Stimulated activated CD4-positive, alpha-beta T cell treated with anti-CD3 and anti-CD28 coated beads, Interleukin-4, amount 100 ng/mL, for 48 hours (primary cell): ENCODE data around the gene NRP1.
"Not testable (repeated sequence)": the region's sequence is repeated elsewhere in the genome, so short reads cannot be mapped to it uniquely, and the experiment has no call there.

Experiments used
- DNase-seq, 2 donors: peaks; one replicate each; pipeline ENCODE4 v3.0.0-alpha.2; 2020; ENCODE audit warnings: low read depth in 2 of 2

The NRP1 gene

DNA sequence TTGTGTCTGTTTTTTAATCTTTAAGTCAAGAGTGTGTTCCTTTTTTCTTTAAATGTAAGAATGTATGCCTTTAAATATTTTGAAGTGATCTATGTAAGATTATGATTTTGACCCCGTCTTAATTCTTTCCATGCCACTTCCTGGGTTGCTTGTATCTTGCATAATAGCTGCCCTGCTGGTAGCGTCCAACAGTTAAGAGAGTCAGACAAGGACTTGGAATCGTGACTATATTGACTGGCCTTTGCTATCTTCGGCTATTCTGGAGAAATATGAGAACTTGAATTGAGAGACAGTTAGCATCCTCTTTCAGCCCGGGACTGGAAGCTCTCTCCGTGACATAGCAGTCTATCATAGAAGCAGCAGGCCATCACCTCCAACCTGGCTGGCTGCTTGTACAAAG is 13.0 kb downstream of the NRP1 start:
- no peak for DNase-seq

DNA sequence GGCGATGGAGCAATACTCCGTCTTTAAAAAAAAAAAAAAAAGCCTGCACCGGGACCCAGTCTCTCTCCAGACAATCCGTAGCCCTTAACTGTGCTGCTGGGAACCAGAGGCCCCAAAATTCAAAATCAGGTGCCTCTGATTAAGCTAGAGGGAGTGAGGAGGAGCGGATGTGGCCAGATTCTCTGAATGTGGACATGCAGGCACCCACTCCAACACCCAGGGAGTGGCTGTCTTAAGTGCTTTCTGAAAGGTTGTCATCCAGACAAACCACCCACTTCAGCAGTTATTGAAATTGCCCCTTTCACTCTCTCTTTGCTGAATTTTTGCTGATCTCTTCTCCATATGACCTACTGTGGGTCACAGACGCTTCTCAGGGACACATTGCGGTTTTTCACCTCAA is 14.2 kb downstream of the NRP1 start:
- DNase-seq: no peak

DNA sequence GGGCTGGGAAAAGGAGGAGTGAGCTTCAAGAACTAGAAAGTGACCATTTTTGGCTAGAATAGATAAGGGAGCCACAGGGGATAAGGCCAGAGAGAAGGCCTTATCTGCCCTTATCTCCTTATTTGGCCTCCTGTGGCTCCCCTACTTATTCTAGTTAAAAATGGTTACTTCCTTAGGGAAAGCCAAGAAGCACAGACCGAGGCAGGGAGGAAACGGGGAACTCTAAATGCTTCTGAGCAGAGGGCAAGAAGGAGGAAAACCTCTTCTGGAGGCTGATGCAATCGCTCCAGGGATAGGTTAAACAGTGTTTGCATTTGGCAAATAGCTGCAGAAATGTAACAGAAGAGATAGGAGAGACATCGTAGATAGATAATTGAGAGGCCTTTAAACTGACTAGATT is 18.6 kb downstream of the NRP1 start:
- no peak for DNase-seq

DNA sequence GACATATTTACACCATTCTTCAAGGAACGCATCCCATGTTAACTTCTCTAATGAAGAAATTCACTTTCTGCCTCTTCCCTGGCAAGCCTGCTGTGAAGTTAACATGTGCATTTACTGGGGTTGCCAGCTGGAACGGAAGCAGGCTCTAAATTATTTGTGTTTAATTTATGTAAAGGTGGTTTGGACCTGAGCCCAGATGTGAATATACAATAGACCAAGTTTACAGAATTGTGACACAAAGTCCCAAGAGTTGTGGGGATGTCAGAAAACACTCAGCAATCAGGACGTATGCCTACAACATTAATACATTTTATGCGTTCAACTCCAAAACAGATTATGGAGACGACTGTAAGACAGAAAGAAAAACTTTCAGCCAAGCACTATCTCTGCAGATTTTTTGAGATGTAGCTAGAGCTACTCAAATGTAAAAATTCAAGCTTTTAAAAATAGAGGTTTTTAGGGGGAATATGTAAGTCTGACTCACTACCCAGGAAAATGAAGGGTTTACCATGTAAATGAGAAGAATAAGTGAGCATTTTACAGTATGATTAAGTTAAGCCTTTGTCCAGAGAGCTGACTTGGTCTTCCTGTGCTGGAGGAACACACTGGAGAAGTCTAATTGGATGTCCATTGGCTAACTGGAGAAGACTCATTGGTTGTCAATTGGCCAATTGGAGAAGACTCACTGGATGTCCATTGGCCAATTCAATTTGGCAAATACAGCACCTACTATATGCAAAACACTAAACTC is 19.5 kb downstream of the NRP1 start:
- no peak for DNase-seq

DNA sequence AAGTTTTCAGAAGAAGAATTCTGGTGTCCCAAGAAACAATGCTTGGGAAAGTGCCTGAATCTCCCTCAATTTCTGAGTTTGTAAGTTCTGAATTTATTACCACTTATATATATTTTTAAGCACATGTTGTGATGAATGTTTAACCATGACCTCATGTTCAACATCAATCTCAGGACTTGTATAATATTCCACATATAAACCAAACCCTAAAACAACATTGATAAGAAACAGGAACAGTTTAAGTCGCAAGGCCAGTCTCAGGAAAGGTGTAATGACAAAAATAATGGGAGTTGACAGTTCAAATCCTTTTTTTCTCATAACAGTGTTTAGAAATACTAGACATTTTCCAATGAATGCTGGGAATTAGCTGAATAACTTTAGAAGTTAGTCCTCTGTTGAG is 22.8 kb downstream of the NRP1 start:
- no peak for DNase-seq

DNA sequence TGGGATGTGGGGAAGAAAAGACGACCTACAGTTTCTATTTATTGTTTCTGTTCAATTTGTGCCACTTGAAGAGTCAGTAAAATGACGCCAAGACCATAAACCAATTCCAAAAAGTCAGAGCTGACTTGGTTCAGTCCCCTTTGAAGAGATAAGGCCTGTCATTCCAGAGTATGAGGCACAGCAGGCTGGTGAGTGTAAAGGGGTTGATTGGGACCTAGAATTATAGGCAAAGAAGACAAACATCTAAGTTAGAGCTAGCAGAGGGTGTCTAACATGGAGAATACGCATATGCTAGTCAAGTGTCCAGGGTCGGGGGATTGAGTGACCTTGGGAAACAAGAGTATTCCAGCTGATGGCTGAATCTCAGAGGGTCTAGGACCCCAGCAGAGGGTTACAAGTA is 23.6 kb downstream of the NRP1 start:
- no peak for DNase-seq

DNA sequence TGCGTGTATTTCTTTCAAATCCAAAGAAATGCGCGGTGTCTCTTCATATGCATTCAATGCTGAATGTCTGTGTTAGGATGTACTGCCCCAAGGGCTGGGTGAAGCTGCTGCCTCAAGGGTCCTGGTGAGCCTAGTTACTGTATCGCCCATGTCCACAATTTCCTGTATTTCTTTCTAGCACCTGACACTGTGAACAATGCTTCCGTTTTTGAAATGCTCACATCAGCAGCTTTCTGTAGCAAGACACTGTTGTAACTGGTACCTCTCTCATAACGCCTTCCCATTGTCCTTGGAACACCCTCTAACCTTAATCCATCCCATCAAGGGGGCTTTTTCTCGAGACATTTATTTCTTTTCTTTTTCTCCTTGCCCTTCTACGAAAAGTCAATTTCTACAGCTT is 25.1 kb downstream of the NRP1 start:
- DNase-seq: no peak

DNA sequence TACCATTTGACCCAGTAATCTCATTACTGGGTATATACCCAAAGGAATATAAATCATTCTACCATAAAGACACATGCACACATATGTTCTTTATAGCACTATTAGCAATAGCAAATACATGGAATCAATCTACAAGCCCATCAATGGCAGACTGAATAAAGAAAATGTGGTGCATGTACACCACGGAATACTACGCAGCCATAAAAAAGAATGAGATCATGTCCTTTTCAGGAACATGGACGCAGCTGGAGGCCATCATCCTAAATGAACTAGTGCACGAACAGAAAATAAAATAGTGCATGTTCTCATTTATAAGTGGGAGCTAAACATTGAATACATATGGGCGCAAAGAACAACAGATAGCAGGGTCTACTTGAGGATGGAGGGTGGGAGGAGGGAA is 26.6 kb downstream of the NRP1 start:
- DNase-seq: no peak

DNA sequence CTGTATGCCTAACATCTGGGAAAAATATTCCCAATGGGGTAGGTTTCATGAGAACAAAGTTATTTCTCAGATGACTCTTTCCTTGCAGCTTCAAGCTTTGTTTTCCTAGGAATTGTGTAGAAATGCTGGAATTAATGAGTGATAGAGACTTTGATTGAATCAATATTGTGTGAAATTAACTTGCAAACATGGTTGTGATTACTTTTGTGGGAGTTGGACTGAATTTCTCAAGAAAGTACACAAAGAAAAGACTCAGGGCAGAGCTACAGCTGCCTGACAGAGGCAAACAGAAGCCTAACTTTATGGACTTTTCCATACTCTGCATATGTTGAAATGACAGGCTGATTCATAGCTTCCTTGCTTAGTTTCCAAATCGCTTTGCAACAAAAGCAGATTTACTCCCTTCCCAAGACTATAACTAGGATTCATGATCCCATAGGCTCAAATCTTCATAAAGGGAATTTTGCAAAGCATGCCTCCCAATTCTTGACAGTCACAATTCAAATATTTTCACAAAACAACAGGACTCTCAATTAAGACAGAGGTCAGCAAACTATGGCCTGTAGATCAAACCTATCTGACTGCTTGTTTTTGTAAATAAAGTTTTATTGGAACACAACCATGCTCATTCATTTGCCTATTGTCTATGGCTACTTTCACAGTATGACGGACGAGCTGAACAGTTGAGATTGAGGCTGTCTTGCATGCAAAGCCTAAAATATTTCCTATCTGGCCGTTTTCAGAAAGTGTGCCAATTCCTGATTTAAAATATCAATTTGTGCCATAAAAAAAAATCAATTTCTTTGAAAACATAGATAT is 27.6 kb downstream of the NRP1 start:
- DNase-seq: no peak

DNA sequence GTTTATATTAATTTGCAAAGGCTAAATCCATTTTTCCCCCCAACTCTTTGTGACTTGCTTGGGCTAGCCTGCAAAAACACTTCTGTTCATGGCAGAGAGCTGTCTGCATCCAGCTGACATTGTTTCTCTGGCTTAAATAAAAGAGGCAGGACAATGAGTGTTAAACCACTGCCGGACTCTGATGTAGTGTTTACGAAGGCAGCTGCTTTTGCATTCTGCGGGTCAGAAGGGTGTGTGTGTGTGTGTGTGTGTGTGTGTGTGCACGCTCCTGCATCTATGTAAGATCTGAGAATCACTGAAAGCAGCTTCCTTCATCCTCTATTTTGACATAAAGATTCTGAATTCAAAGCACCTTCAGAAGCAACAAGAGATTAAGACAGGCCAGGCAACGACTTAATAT is 28.3 kb downstream of the NRP1 start:
- DNase-seq: no peak

DNA sequence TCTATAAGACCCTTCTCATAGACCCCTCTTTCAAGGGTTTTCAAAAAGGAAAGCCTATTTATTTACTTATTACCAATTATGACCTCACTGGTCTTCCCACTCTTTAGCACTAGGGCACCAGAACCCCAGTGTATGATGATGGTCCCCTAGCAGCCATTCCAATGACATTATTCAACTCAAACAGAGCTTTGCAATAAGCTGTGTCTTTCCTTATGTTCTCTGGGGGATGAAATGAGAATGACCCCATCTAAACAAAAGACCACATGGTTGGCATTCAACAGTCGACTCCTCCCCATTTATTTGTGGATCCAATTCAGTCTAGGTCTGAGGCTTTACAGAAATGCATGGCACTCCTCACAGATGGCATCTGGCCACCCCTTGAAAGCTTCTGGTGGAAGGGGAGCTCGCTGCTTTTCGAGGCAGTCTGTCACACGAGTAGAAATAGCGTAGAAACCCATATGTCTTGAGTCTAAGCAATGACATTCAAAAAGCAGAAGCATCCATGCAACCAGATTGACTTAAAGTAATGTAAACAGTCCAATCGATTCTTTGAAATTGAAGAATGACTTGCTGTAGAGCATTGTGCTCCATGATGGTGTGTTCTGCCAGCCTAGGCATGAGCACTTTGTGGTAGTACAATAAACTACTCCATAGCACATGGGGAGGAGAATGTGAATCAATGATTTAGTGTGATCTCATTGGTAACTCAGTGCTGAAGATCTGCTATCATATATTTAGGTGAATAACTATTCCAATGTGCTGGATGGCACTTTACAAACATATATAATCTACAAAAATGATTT is 29.8 kb downstream of the NRP1 start:
- DNase-seq: no peak

DNA sequence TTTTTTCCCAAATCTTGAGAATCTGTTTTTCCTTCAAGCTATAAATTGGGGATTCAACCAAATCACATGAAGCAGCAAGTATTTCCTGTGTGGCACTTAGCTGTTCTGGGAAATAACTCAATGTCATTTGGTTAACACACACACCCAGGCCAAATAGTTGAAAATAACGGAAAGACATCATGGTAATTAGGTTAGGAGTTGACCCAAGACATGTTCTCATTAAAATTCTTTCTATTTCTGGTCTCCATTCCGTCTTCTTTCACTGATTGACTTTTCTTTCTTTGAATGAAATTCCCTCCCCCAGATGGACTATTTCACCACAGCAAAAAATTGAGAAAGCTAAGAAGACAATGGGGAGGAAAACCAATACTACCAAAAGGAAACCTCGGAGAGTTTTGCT is 30.5 kb downstream of the NRP1 start:
- DNase-seq: no peak

DNA sequence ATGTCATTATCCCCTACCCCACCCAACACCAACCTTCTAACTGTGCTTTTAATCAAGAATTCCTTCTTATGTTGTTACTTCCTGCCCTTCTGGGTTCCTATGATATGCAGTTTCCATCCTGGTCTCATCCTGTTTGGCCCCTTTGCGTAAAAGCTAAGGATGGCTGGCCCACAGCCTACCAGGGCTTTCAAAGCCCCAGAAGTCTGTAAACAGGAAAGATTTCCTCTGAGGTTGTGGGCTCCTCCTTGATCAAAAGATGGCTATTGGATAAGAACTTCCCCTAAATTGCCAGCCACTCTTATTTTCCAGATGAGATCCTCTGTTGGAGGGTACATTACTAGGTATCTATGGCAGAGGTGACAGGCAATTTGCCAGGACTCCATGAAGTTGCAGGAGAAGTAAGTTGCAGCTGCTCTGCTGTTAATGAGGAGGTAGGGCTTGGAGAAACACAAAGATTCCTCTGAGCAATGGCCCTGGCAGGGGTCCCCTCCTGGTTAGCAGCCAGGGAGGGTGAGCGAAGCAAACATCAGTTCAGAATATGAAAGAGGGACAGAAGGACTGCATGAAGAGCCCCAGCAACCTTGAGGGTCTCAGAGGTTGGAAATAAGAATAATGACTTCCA is 32.1 kb downstream of the NRP1 start:
- no peak for DNase-seq

DNA sequence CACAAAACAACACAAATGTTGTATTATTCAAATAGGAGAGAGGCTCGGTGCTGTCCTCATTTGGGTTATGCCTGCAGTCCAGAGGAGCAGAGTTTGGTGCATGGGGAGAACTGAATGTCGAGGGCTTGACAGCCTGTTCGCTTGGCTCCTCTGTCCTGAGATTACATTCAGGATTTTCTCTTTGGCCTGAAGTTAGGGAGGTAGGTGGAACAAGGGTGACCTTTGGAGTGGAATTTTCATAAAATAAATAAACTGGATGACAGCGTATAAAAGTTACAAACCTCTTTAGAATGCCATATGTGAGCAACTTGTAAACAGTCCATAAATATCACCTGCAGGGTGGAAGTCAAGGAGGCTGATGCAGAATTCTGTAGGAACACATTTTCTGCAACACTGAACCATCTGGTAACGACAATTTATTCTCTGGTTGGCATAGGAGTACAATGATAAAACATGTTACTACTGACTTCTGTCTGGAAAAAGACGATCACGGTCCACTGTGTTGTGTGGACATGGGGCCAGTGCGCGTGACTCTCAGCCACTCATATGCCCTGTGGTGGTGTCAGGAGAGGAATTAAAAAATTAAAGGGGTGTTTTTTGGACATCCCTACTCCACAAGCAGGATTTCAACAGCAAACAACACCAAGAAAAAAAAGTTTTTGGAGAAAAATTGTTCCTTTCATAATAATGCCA is 33.2 kb downstream of the NRP1 start:
- DNase-seq: no peak

DNA sequence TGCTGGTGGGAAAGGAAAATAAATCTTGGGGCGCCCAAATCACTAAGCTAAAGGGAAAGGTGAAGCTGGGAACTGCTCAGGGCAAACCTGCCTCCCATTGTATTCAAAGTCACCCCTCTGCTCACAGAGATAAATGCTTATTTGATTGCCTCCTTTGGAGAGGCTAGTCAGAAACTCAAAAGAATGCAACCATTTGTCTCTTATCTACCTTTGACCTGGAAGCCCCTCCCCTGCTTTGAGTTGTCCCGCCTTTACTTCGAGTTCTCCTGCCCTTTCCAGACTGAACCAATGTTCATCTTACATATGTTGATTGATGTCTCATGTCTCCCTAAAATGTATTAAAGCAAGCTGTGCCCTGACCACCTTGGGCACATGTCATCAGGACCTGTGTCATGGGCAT is 33.9 kb downstream of the NRP1 start:
- DNase-seq: not testable (repeated sequence)

DNA sequence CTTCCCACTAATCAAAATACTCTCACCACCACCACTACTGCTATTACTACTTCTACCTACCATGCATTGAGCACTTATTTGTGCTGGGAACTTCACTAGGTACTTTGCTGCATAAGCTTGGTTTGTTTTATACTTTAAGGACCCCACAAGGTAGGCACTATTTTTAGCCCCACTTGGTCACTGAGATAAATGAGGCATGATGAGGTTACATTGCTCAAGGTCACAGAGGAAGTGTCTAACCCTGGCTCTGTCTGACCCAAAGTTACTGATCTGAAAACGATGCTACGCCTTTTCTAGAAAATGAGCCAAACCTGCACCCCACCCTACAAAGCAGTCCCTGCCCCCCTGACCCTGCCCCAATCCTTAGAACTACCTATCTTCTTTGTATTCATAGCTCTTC is 35.6 kb downstream of the NRP1 start:
- no peak for DNase-seq

DNA sequence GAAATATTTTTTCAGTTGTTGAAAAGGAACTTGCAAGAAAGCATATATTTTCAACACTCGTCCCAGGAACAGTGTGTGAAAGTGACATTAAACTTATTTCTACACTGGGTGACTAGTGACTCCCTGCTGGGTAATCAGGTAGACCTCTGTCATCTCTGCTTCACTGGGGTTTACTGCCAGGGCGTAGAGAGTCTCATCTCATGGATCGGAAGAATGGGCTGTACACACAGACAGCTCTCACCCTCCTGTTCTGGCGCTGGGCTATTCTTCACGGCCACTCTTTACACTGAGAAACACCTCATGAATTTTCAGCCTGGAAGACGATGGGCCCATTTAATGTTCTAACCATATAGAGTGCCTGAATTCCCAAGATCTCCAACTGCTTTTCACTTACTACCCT is 36.4 kb downstream of the NRP1 start:
- no peak for DNase-seq

DNA sequence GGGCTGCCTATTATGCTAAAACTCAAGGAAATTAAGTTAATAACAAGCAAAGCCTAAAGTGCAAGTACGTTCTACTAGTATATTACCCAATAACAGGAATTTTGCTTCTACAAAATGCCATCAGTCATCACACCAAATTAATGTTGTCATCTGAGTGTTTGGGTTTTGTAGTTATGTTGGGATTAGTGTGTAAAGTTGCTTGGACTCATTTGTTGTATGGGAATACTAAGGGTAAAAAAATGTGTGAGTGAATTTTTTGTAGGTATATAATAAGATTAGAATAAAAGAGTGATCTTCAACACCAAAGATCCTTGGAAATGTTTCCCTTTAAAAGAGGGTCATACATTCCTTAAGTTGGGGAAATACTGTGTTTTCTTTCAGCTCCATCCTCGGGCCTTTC is 38.6 kb downstream of the NRP1 start:
- no peak for DNase-seq

DNA sequence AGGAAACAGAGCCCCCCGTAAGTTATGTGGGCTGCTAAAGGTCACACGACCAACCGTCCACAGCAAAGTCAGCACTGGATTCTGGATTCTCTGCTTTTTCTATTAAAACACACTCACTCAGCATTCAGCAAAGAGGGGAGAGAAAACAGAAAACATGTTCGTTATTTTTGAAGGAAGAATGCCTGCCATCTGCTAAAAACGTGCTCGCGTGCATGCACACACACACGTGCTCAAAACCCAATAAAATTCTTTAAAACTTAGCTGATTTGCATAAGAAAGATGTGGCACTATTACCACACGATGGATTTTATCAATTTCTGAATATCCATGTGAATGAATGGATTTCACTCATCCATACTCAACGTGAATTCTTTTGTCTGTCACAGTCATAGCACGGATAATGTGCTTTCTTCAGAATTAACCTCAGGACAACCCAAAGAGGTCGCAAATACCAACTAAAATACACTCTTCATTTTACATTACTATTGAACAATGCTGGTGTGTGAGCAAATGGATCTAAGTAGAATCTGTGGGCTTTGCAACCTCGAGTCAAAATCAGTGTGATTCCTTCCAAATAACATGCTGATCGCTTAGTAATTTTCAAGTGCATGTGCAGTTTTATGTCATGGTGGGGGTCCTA is 40.8 kb downstream of the NRP1 start:
- no peak for DNase-seq

DNA sequence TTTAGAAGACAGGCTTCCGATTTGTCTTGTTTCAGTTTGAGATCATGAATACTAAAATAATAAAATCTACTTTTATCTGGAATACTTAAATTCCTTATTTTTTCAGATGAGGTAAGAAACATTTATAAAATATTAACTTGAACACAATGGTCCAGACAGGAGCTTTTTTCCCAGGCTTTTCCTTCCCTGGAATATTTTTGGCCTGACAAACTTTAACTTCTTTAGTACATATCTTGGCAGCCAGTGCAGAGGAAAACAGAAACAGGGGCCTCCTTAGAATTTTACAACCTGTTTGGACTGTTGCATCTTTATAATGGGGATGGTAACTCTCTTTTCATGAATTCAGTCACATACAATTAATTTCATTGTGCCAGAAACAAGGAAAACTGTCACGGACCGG is 41.4 kb downstream of the NRP1 start:
- DNase-seq: no peak

DNA sequence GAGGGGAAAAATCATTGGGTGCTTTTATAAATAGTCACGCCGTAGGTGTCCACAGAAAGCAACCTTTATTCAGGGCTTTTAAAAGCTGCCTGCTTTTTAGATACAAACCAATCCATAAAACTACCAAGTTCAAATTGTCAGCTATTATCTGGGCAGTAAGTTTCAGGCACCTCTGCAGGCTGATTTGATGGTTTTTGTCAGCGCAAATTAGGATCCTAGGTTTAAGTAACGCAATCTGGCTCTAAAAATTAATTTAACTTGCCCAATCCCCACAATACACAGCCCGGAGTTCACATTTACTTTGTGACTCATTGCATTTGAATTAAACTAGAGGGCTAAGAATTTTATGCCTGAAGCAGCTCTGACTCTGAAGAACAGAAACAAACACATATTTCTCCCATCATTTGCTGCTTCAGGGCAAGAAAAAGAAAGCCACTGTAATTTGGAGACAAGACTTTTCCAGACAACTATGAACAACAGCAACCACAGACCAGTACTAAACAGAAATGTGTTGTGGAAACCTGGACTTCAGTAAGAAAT is 43.3 kb downstream of the NRP1 start:
- no peak for DNase-seq
